ENCODE measurements around the gene SLC15A3. TPM values are rescaled to one million over a fixed set of nuclear protein-coding genes. Genes with fewer than 3 reads are reported as not detected.

SLC15A3 gene
- total RNA-seq, 2 experiments from 2014 or later, result 0.28 to 1.0 TPM

GRCh38 chr11:60942219-60942618 lies 9.8 kb downstream of the SLC15A3 start:
- CTCF ChIA-PET, result interaction anchor here (1.5 kb wide), 1 partner anchor 28 kb away, joined by 3 read pairs; no protein-coding TSS in a partner anchor
- Mint-ChIP-seq H3K4me1 (no peaks in the 10 kb centered on the region), H3K27me3 (peaks cover 9% of the 10 kb centered on the region), H3K27ac (no peak overlapping the region), H3K9me3 (no peaks in the 10 kb centered on the region), H3K4me3 (no peak overlapping the region), H3K36me3 (ENCODE audit: low read depth) (no peaks in the 10 kb centered on the region)
- POLR2A ChIA-PET, result interaction anchor here (1.1 to 1.6 kb wide), 2 partner anchors 12 to 29 kb away, joined by 3 to 4 read pairs; partner anchors contain the start of gene CD6
- no peak for DNase-seq

- H3K27me3 Mint-ChIP-seq, result peaks cover 8% of the 10 kb centered on the region
- no peak overlapping the region for H3K4me3 Mint-ChIP-seq
- H3K27ac Mint-ChIP-seq, result no peak overlapping the region
- H3K9me3 Mint-ChIP-seq, result no peaks in the 10 kb centered on the region
- H3K4me1 Mint-ChIP-seq, result no peaks in the 10 kb centered on the region
- CTCF ChIA-PET, result interaction anchor here (1.5 to 2.3 kb wide), 2 partner anchors 26 to 29 kb away, joined by 3 to 8 read pairs; no protein-coding TSS in a partner anchor
- POLR2A ChIA-PET, result no interaction called here
- DNase-seq, result no peak
- no peaks in the 10 kb centered on the region for H3K36me3 Mint-ChIP-seq (ENCODE audit: low read depth)
Measured at GRCh38 chr11:60941371-60942119, 10.4 kb downstream of the SLC15A3 start.

GRCh38 chr11:60939855-60940254 lies 12.1 kb downstream of the SLC15A3 start:
- ChIA-PET CTCF (interaction anchor here (1.3 to 2.3 kb wide), 3 partner anchors 15 to 53 kb away, joined by 4 to 8 read pairs (median 5); no protein-coding TSS in a partner anchor), POLR2A (interaction anchor here (1.0 to 1.1 kb wide), 3 partner anchors 8 to 25 kb away, joined by 3 to 5 read pairs (median 3); no protein-coding TSS in a partner anchor)
- Mint-ChIP-seq H3K27ac (no peak overlapping the region), H3K27me3 (peaks cover 4% of the 10 kb centered on the region), H3K9me3 (no peaks in the 10 kb centered on the region), H3K4me1 (no peaks in the 10 kb centered on the region), H3K4me3 (no peak overlapping the region), H3K36me3 (ENCODE audit: low read depth) (no peaks in the 10 kb centered on the region)
- no peak for DNase-seq

GRCh38 chr11:60939301-60939700 lies 12.7 kb downstream of the SLC15A3 start:
- Mint-ChIP-seq H3K4me3 (no peak overlapping the region), H3K4me1 (no peaks in the 10 kb centered on the region), H3K27ac (no peak overlapping the region), H3K27me3 (peaks cover 4% of the 10 kb centered on the region), H3K36me3 (ENCODE audit: low read depth) (no peaks in the 10 kb centered on the region), H3K9me3 (no peaks in the 10 kb centered on the region)
- ChIA-PET POLR2A (interaction anchor here (1.0 to 1.1 kb wide), 2 partner anchors 8 to 25 kb away, joined by 3 read pairs; no protein-coding TSS in a partner anchor), CTCF (interaction anchor here (1.3 to 2.3 kb wide), 3 partner anchors 15 to 52 kb away, joined by 4 to 8 read pairs (median 5); no protein-coding TSS in a partner anchor)
- DNase-seq, result no peak

- no peak for DNase-seq
- no peaks in the 10 kb centered on the region for H3K4me1 Mint-ChIP-seq
- POLR2A ChIA-PET, result no interaction called here
- no peaks in the 10 kb centered on the region for H3K9me3 Mint-ChIP-seq
- no peak overlapping the region for H3K4me3 Mint-ChIP-seq
- no peaks in the 10 kb centered on the region for H3K36me3 Mint-ChIP-seq (ENCODE audit: low read depth)
- H3K27ac Mint-ChIP-seq, result no peak overlapping the region
- peaks cover 1% of the 10 kb centered on the region for H3K27me3 Mint-ChIP-seq
- CTCF ChIA-PET, result no interaction called here
Measured at GRCh38 chr11:60938500-60938899, 13.5 kb downstream of the SLC15A3 start.

- Mint-ChIP-seq H3K36me3 (ENCODE audit: low read depth) (no peaks in the 10 kb centered on the region), H3K4me3 (no peak overlapping the region), H3K27ac (no peak overlapping the region), H3K9me3 (no peaks in the 10 kb centered on the region), H3K27me3 (peaks cover 1% of the 10 kb centered on the region), H3K4me1 (no peaks in the 10 kb centered on the region)
- no peak for DNase-seq
- CTCF ChIA-PET, result no interaction called here
- POLR2A ChIA-PET, result no interaction called here
Measured at GRCh38 chr11:60937811-60938210, 14.2 kb downstream of the SLC15A3 start.

GRCh38 chr11:60937144-60937527 lies 14.8 kb downstream of the SLC15A3 start:
- H3K4me1 Mint-ChIP-seq, result no peaks in the 10 kb centered on the region
- H3K27me3 Mint-ChIP-seq, result peaks cover 1% of the 10 kb centered on the region
- H3K4me3 Mint-ChIP-seq, result no peak overlapping the region
- DNase-seq, result no peak
- ChIA-PET POLR2A (no interaction called here), CTCF (no interaction called here)
- H3K27ac Mint-ChIP-seq, result no peak overlapping the region
- no peaks in the 10 kb centered on the region for H3K9me3 Mint-ChIP-seq
- H3K36me3 Mint-ChIP-seq (ENCODE audit: low read depth), result no peaks in the 10 kb centered on the region

GRCh38 chr11:60936467-60937143 lies 15.4 kb downstream of the SLC15A3 start:
- no peaks in the 10 kb centered on the region for H3K36me3 Mint-ChIP-seq (ENCODE audit: low read depth)
- POLR2A ChIA-PET, result no interaction called here

GRCh38 chr11:60935676-60936442 lies 16.1 kb downstream of the SLC15A3 start:
- Mint-ChIP-seq H3K27me3 (peaks cover 4% of the 10 kb centered on the region), H3K4me1 (no peaks in the 10 kb centered on the region), H3K36me3 (ENCODE audit: low read depth) (no peaks in the 10 kb centered on the region), H3K4me3 (no peak overlapping the region), H3K9me3 (no peaks in the 10 kb centered on the region), H3K27ac (no peak overlapping the region)
- ChIA-PET POLR2A (no interaction called here), CTCF (no interaction called here)
- no peak for DNase-seq

More at GRCh38 chr11:60936467-60937143, 15.4 kb downstream of the SLC15A3 start:
- Mint-ChIP-seq H3K4me3 (no peak overlapping the region), H3K27me3 (peaks cover 1% of the 10 kb centered on the region), H3K27ac (no peak overlapping the region), H3K4me1 (no peaks in the 10 kb centered on the region), H3K9me3 (no peaks in the 10 kb centered on the region)
- CTCF ChIA-PET, result no interaction called here
- no peak for DNase-seq

- Mint-ChIP-seq H3K27me3 (peaks cover 8% of the 10 kb centered on the region), H3K4me3 (no peak overlapping the region), H3K9me3 (no peaks in the 10 kb centered on the region), H3K27ac (no peak overlapping the region), H3K36me3 (ENCODE audit: low read depth) (no peaks in the 10 kb centered on the region), H3K4me1 (no peaks in the 10 kb centered on the region)
- ChIA-PET POLR2A (interaction anchor here (1.0 to 1.1 kb wide), 2 partner anchors 11 to 19 kb away, joined by 3 read pairs; no protein-coding TSS in a partner anchor), CTCF (no interaction called here)
- no peak for DNase-seq
Measured at GRCh38 chr11:60934790-60935605, 17.0 kb downstream of the SLC15A3 start.

GRCh38 chr11:60934124-60934789 lies 17.7 kb downstream of the SLC15A3 start:
- H3K9me3 Mint-ChIP-seq, result no peaks in the 10 kb centered on the region
- no peak overlapping the region for H3K4me3 Mint-ChIP-seq
- no peak overlapping the region for H3K27ac Mint-ChIP-seq
- H3K4me1 Mint-ChIP-seq, result no peaks in the 10 kb centered on the region
- ChIA-PET POLR2A (interaction anchor here (1.0 to 1.1 kb wide), 2 partner anchors 12 to 18 kb away, joined by 3 read pairs; no protein-coding TSS in a partner anchor), CTCF (no interaction called here)
- peaks cover 15% of the 10 kb centered on the region for H3K27me3 Mint-ChIP-seq
- no peak for DNase-seq
- no peaks in the 10 kb centered on the region for H3K36me3 Mint-ChIP-seq (ENCODE audit: low read depth)

Data from activated CD4-positive, alpha-beta memory T cell treated with anti-CD3 and anti-CD28 coated beads, Interleukin-2, amount 10 ng/mL, durations not matched to agents 7 days and 5 days (primary cell).